Measurements from ENCODE around the gene ZNF436.

The ZNF436 gene

GRCh38 chr1:23356471-23357137, 13.0 kb downstream of the ZNF436 start:
- no peak overlapping the region for H3K4me3 ChIP-seq (ENCODE audit: low read depth, low read length)
- DNase-seq (ENCODE audit: low read depth) = no peak
- TF ChIP-seq, protein P1, sequence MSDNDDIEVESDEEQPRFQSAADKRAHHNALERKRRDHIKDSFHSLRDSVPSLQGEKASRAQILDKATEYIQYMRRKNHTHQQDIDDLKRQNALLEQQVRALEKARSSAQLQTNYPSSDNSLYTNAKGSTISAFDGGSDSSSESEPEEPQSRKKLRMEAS (IDR thresholded peaks at IDR 0.05; ENCODE audit: low read depth, low read length) = no peak
- TF ChIP-seq MYC (IDR thresholded peaks at IDR 0.05; ENCODE audit: low read depth, low read length) (no peak), POLR2A (IDR thresholded peaks at IDR 0.05; ENCODE audit: extremely low read depth, insufficient read length) (no peak), CTCF (IDR thresholded peaks at IDR 0.05; ENCODE audit: low read depth, low read length) (no peak)

DNA sequence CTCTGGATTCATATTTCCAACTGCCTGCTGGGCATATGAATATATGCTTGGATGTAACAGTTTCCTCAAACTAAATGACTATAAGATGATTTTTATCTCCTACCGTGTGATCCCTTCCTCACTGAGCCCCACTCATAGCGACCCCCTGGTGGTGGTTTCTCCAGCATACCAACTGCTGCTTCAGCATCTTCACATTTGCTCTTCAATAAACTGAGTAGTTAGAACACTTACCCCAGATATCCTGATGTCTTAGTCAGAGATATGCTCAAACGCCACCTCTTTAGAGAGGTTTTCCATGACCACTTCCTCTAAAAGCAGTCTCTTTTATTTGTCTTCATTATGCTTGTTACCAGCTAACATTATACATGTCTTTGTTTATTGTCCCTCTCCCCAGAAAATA, 15.4 kb downstream of the ZNF436 start:
- peak; percentile 50 for DNase-seq (ENCODE audit: low read depth)
- peak; percentile 38 for TF ChIP-seq CTCF (IDR thresholded peaks at IDR 0.05; ENCODE audit: low read depth, low read length)
- no peak for TF ChIP-seq POLR2A (IDR thresholded peaks at IDR 0.05; ENCODE audit: extremely low read depth, insufficient read length)
- no peak overlapping the region for H3K4me3 ChIP-seq (ENCODE audit: low read depth, low read length)

DNA sequence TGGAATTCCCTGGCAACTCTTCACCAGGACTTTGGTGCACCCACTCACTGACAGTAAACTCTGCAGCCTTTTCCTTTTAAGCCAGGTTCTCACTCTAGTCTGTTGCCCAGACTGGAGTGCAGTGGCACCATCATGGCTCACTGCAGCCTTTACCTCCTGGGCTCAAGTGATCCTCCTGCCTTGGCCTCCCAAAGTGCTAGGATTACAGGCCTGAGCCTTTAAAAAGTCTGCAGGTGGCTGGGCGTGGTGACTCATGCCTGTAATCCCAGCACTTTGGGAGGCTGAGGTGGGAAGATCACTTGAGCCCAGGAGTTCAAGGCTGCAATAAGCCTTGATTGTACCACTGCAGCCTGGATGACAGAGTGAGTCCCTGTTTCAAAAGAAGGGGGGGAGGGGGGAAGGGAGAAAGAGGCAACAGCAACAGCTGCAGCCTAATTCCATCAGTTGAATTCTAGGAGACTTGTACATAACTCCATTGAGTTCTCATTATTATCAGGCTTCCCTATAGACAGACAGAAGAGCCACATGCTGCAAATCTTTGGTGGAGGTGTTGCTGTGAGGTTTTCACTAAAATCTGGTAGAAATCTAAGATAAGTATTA, 17.4 kb downstream of the ZNF436 start:
- no peak for TF ChIP-seq CTCF (IDR thresholded peaks at IDR 0.05; ENCODE audit: low read depth, low read length)
- TF ChIP-seq, protein P1 (IDR thresholded peaks at IDR 0.05; ENCODE audit: low read depth, low read length) = no peak
- no peak for TF ChIP-seq MYC (IDR thresholded peaks at IDR 0.05; ENCODE audit: low read depth, low read length)
- TF ChIP-seq POLR2A (IDR thresholded peaks at IDR 0.05; ENCODE audit: extremely low read depth, insufficient read length) = no peak

DNA sequence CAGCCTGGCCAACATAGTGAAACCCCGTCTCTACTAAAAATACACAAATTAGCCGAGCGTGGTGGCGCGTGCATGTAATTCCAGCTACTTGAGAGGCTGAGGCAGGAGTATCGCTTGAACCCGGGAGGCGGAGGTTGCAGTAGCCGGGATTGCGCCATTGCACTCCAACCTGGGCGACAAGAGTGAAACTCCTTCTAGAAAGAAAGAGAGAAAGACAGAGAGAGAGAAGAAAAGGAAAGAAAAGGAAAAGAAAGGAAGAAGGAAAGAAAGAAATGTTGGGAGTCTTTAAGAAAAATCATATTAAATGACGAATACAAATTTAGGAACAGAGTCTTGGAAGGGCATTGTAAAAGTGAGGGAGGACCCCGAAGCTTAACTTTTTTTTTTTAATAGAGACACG, 23.7 kb downstream of the ZNF436 start:
- no peak overlapping the region for H3K4me3 ChIP-seq (ENCODE audit: low read depth, low read length)
- DNase-seq (ENCODE audit: low read depth) = no peak
- TF ChIP-seq, protein P1 (IDR thresholded peaks at IDR 0.05; ENCODE audit: low read depth, low read length) = no peak
- no peak for TF ChIP-seq POLR2A (IDR thresholded peaks at IDR 0.05; ENCODE audit: extremely low read depth, insufficient read length)
- TF ChIP-seq CTCF (IDR thresholded peaks at IDR 0.05; ENCODE audit: low read depth, low read length) = no peak
- TF ChIP-seq MYC (IDR thresholded peaks at IDR 0.05; ENCODE audit: low read depth, low read length) = no peak

More for the DNA sequence above, 17.4 kb downstream of the ZNF436 start:
- no peak overlapping the region for H3K4me3 ChIP-seq (ENCODE audit: low read depth, low read length)
- no peak for DNase-seq (ENCODE audit: low read depth)

DNA sequence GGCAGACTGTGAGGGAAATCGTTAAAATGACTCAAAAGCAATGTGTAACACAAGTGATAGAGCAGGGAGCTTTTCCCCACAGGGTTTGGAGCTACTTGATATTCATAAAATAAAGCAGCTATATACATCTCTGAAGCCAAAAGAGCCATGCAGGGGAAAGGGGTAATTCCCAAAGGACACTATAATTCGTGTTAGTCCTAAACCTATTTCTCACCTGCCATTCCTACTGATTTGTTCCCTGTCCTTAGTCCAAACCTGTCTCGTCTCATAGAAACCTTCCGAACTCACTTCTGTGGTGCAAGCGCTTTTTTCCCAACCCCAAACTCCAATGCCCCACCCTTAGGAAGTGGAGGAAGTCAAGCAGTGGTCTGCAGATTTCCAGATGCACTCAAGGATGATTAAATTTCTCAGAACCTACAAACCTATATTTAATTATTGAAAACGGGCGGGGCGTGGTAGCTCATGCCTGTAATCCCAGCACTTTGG, 24.6 kb downstream of the ZNF436 start:
- peak overlapping the region; percentile 67 for H3K4me3 ChIP-seq (ENCODE audit: low read depth, low read length)
- TF ChIP-seq, protein P1 (IDR thresholded peaks at IDR 0.05; ENCODE audit: low read depth, low read length) = no peak
- TF ChIP-seq MYC (IDR thresholded peaks at IDR 0.05; ENCODE audit: low read depth, low read length) (no peak), CTCF (IDR thresholded peaks at IDR 0.05; ENCODE audit: low read depth, low read length) (no peak)
- no peak for DNase-seq (ENCODE audit: low read depth)

All from NB4 (cell line).